OCI-LY7 (cell line): ENCODE data around the gene GNPTG.

ENCODE experiments used
- CTCF ChIP-seq: fragments of 200-600 bp; sonication (generic); conservative IDR thresholded peaks from 2 replicates; pipeline ENCODE4 v1.5.1; 2014; ENCODE audit warnings: mild to moderate bottlenecking, antibody characterized with exemption, low read length, moderate library complexity, mixed read lengths
- EZH2phosphoT487 ChIP-seq: fragments of 200-600 bp; sonication (generic); IDR thresholded peaks from 2 replicates; pipeline ENCODE4 v1.6.1; 2018; ENCODE audit warnings: low read depth, borderline replicate concordance, mild to moderate bottlenecking, mixed run types, antibody characterized with exemption, low read length, moderate library complexity, mixed read lengths

DNA sequence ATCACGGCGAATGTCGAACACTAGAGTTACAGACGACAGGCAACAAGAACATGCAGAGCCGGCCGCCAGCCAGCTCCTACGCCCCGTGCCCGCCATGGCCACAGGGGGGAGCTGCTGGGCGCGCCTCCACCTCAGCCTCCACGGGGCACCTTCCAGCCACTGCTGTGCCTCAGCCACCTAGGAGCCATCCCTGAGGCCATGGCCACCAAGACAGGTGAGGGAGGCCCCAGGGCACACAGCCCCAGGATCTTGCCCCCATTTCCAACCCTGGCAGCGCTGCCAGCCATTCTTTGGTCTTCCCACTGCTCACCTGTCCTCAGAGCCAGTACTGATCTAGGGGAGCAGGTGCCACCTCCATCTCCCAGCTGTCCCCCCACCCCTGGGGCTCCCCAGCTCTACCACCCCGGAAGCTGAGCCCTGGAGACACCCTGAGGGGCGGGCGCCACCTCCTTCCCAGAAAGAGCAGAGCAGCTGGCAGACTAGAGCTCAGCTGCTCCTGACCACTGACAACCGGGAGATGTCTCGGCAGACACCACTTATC is 11.8 kb downstream of the GNPTG start:
- TF ChIP-seq CTCF (peak; percentile 88), EZH2phosphoT487 (no peak)
